ENCODE measurements around the gene CBLN3.

CBLN3 gene

DNA sequence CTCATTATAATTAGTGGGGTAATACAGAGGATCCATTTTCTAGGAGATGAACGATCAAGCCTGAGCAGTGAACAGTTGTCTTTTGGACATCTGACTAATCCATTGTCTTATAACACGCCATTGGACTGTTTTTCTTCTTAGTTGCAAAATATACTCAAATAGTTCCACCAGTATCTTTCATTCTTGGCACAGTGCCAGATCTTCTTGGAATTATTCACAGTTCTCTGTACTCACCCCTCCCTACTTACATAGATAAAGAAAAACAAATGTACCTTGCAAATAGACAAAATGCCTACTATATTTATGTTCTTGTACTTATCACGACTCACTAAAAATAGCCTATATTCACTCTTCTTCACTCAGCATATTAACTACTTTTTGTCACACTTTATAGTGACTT, 3.8 kb downstream of the CBLN3 start:
- no peak for DNase-seq (ENCODE audit: low spot score)

DNA sequence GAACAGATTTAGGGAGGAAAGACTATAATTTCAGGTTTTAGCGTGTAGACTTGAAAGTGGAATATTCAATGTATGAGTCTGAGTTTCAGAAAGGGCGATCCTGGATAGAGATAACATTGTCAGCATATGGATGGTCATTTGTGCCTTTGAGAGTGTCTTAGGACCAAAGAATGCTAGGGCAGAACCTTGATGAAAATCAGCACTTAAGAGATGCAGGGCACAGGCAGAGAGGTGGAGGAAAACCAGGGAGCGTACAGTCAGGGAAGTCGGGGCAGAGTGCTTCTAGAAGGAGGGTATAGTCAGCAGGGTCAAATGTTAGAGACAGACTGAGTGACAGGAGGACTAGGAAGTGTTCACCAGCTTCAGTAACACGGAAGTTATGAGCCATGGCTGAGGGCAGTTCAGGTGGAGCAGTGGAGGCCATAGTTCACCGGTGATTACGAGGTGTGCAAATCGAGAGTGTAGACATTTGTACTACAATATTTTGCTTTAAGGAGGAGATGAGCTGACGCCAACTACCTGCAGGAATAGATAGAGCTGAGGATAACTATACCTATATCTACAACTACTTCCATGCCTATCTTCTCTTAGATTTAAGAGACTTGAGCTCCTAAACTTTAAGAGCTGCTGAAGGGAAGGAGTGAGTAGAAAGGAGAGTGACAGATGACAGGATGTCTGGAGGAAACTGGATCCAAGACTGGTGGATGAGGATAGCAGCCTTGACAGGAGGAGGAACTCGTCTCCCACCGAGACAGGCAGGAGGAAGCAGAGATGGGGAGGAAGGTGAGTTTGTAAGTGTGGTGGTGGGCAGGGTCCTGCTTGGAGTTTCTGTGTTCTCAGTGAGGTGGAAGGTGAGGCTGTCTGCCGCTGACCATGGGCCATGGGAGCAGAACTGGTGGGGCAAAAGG, 6.5 kb downstream of the CBLN3 start:
- no peak for DNase-seq (ENCODE audit: low spot score)

DNA sequence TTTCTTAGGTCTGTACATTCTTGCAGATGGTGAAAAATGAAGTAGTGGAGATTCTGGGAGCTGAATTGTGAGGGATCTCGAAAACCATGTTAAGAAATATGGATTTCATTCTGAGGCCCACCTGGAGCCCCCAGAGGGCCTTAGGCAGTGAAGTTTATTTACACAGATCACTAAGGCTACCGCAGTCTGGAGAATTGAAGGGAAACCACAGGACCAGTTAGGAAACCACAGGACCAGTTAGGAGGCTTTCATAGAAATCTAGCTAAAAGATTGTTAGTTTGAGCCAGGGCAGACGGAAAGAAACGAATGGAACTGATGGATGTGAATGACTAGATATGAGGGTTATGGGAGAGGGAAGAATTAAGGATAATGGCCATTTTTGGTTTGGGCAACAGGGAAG, 7.2 kb downstream of the CBLN3 start:
- DNase-seq (ENCODE audit: low spot score), result no peak

DNA sequence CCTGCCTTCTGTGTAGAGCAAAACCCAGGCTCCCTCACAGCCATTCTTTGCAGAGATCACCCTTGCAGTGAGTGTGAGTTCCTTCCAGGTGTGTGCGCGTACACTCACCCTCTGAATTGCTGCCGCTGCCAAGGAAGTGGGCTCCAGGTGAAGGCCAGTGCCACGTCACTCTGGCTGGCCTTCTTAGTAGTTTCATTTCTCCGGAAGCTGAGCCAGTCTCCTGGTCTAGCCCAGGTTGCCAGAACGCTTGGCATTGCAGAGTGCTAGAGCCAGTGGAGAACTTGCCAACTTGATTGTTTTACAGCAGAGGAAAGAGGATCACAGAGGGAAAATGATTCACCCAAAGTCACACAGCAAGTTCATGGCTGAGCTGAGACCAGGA, 11.0 kb downstream of the CBLN3 start:
- DNase-seq (ENCODE audit: low spot score), result no peak

DNA sequence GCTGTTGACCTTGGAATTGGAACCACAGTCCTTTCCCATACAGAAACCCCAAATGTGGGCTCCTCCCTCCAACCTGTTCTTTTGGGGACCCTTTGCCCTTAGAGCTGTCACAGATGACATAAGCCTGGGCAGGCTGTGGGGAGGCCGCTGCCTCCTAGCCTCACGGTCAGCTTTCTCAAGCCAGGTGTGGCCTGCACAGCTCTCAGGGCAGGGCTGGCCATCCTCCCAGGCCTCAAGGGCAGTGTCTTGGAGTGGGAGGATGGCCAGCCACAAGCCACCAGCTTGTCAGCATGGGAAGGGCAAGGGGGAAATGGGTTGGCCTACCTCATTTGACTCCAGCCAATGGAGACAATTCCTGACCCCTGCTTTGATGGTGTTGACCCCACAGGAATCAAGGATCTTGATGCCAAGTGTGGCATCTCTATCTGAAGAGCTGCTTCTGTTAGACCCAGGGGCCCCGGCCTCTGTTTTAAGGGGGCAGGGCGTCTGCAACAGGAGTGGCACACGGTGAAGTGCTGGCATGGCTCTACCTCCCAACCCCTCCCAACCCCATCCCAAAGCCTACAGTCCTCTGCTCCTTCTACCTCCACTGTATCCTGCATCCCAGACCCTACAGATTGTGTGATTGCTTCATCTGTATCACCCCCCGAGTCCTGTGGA, 11.5 kb downstream of the CBLN3 start:
- no peak for DNase-seq (ENCODE audit: low spot score)

DNA sequence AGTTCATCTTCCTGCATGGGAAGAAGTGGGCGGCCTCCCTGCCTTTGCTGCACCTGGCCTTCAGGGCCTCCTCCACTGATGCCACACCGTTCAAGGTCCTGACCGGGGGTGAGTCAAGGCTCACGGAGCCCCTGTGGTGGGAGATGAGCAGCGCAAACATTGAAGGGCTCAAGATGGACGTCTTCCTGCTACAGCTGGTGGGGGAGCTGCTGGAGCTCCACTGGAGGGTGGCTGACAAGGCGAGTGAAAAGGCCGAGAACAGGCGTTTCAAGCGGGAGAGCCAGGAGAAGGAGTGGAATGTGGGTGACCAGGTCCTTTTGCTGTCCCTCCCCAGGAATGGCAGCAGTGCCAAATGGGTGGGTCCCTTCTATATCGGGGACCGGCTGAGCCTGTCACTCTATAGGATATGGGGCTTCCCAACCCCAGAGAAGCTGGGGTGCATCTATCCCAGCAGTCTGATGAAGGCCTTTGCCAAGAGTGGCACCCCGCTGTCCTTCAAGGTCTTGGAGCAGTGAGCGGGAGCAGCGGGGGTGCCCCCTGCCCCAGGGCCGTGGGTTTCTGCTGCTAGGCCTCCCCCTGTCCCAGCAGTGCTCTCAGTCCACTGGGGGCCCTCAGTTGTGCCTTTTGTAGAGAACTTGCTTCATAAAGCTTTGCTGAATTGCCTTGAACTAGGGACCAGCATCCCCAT, 12.4 kb downstream of the CBLN3 start:
- DNase-seq (ENCODE audit: low spot score), result no peak

DNA sequence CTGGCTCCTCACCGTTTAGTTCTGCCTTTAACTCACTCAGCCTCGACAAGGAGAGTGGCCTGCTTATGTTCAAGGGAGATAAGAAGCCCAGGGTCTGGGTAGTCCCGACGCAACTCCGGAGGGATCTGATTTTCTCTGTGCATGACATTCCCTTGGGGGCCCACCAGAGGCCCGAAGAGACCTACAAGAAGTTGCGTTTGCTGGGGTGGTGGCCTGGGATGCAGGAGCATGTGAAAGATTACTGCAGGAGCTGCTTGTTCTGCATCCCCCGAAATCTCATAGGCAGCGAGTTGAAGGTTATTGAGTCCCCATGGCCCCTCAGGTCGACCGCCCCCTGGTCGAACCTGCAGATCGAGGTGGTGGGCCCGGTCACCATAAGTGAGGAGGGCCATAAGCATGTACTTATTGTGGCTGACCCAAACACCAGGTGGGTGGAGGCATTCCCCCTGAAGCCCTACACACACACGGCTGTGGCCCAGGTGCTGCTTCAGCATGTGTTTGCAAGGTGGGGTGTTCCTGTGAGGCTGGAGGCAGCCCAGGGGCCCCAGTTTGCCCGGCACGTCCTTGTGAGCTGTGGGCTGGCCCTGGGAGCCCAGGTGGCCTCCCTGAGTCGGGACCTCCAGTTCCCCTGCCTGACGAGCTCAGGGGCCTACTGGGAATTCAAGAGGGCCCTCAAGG, 13.1 kb downstream of the CBLN3 start:
- no peak for DNase-seq (ENCODE audit: low spot score)

DNA sequence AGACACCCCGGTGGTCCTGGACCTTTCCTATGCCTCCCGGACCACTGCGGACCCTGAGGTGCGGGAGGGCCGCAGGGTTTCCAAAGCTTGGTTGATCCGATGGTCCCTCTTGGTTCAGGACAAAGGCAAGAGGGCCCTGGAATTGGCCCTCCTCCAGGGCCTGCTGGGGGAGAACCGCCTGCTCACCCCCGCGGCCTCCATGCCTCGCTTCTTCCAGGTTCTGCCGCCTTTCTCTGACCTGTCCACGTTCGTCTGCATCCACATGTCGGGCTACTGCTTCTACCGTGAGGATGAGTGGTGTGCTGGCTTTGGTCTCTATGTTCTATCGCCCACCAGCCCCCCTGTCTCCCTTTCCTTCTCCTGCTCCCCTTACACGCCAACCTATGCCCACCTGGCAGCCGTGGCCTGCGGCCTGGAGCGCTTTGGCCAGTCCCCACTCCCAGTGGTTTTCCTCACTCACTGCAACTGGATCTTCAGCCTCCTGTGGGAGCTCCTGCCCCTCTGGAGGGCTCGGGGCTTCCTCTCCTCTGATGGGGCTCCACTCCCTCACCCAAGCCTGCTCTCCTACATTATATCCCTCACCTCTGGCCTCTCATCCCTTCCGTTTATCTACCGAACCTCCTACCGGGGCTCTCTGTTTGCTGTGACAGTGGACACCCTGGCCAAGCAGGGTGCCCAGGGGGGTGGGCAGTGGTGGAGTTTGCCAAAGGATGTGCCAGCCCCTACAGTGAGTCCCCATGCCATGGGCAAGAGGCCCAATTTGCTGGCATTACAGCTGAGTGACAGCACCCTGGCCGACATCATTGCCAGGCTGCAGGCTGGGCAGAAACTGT, 13.8 kb downstream of the CBLN3 start:
- no peak for DNase-seq (ENCODE audit: low spot score)

DNA sequence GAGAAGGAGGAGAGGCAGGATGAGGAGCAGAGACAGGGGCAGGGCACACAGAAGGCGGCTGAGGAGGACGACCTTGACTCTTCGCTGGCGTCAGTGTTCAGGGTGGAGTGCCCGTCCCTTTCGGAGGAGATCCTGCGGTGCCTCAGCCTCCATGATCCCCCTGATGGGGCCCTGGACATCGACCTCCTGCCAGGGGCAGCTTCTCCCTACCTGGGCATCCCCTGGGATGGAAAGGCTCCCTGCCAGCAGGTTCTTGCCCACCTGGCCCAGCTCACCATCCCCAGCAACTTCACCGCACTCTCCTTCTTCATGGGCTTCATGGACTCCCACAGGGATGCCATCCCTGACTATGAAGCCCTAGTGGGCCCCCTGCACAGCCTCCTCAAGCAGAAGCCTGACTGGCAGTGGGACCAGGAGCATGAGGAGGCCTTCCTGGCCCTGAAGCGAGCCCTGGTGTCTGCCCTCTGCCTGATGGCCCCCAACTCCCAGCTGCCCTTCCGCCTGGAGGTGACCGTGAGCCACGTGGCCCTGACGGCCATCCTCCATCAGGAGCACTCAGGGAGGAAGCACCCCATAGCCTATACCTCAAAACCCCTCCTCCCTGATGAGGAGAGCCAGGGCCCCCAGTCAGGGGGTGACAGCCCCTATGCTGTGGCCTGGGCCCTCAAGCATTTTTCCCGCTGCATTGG, 14.6 kb downstream of the CBLN3 start:
- no peak for DNase-seq (ENCODE audit: low spot score)

DNA sequence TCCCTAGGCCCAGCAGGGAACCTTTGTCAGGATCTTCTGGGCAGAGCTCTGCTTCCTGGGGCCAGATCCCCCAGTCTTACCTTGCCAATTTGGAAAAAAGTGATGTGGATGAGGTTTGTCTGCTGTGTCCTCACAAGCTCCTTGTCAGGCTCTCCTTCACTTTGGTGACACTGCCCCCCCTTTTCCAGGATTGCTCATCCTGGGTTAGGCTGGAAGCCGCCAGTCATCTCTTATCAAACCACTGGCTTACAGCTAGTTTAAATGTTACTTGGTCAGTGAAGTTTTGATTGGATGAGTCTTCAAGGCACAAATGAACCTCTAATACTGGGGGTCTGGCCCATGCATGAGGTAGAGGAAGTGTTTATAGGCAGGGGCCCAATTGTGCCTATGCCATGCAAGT, 15.4 kb downstream of the CBLN3 start:
- no peak for DNase-seq (ENCODE audit: low spot score)

DNA sequence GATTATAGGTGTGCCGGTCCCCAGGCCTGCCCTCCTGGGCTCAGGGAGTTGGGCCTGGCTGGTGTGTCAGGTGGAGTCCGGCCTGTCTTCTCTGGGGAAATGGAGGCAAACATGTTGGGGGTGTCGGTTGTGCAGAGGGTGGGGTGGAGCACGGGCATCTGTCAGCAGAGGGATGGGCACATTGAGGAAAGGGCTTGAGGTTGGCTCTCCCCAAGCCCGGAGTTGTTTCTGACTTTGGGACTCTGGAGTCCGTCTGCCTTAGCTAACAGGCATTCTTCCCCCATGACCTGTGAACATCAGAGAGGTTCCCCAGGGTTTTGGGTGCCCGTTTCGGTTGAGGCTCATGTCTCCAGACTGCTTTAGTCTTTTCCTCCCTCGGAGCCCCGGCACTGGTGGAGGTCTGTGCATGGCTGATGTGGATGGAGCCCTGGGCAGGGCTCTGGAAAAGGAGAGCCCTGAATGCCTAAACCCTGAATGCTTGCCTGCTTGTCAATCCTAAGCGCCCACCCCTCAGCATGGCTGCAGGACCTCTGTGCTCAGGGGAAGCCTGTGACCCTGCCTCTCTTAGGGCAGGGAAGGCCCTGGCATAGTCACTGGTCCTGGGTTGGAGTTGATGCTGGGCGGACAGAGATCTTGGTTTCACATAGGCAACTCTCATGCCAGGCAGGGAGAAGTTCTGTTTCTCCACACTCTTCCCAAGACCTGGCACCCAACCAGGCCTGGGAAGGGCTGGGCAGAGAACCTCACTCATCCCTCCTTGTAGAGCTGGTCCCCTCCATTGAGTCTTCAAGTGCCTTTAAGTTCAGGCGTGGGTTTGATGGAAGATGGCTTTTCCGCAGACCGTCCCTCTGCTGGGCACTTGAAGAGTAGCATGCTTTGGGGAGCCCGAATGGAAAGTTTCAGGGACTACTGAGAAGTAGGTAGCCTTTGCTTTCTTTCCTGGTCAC, 17.8 kb downstream of the CBLN3 start:
- no peak for DNase-seq (ENCODE audit: low spot score)

DNA sequence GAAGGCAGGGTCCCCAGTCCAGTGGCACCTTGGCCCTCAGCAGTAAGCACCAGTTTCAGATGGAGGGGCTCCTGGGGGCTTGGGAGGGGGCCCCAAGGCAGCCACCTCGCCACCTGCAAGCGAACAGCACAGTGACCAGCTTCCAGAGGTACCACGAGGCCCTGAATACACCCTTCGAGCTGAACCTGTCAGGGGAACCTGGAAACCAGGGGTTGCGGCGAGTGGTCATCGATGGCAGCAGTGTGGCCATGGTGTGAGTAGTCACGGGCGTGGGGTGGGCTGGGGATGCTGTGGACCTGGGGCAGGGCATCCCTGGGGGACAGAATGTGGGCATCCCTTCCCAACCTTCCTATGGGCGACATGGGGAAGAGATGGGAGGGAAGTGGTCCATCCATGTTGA, 19.5 kb downstream of the CBLN3 start:
- DNase-seq (ENCODE audit: low spot score), result no peak

DNA sequence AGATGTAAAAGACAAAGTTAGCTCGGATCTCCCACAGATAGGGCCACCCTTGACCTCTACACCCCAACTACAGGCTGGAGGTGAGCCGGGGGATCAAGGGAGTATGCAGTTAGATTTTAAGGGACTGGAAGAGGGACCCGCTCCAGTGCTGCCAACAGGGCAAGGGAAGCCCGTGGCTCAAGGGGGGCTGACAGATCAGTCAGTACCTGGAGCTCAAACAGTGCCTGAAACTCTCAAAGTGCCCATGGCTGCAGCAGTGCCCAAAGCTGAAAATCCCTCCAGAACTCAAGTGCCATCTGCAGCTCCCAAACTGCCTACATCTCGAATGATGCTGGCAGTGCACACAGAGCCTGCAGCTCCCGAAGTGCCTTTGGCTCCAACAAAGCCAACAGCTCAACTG, 20.3 kb downstream of the CBLN3 start:
- no peak for DNase-seq (ENCODE audit: low spot score)

DNA sequence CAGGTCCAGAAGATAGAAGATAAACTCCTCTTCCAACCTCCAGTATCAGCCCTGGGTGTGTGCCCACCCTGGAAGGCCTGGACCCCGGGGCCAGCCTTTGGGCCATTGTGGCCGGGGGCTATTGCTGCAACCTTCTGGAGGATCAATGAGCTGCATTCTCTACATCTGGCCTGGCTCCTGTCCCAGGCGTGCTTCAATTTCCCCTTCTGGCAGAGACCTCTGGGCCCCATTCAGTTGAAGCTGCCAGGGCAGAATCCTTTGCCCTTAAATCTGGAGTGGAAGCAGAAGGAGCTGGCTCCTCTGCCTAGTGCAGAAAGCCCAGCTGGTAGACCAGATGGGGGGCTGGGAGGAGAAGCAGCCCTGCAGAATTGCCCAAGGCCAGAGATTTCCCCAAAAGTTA, 20.7 kb downstream of the CBLN3 start:
- DNase-seq (ENCODE audit: low spot score), result no peak

DNA sequence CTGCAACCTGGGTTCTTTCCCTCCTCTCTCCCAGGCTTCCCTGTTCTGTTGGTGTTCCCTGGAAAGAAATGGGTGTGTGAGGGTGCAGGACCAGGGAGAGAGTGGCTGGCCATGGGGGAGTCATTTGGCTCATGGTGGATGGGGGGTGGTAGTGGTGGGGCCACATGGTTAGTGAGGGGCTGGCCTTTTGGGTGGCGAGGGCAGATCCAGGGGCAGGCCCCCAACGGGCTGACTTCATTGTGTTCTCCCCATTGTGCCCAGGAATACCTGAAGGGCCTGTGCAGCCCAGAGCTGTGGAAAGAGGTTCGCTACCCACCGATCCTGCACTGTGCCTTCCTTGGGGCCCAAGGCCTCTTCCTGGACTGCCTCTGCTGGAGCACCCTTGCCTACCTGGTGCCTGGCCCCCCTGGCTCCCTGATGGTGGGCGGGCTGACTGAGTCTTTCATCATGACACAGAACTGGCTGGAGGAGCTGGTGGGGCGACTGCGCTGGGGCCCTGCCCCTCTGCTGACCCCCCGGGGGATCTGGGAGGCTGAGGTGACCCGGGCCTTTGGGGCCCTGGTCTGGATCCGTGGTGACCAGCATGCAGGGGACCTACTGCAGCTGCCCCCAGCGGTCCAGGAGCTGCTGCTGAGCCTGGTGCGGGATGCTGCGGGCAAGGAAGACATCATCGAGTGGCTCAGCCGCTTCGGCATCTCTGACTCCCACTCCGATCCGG, 21.7 kb downstream of the CBLN3 start:
- no peak for DNase-seq (ENCODE audit: low spot score)

DNA sequence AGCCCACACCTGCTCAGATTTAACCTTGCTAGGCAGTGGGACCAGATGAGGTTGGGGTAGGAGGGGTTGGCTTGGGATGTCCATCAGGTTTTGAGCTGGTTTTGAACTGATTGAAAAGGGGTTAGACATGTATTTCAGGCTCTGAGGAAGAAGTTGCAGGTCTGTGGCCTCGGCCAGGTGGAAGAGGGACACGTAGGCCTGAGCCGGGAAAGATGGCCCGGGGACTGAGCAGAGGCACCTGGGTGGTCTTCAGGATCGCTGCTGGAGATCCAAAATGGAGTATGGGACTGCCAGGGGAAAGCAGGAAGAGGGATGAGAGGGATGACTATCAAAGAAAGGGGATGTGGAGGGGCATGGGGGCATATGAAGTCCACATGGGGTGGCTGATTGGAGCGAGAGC, 23.1 kb downstream of the CBLN3 start:
- DNase-seq (ENCODE audit: low spot score), result no peak

DNA sequence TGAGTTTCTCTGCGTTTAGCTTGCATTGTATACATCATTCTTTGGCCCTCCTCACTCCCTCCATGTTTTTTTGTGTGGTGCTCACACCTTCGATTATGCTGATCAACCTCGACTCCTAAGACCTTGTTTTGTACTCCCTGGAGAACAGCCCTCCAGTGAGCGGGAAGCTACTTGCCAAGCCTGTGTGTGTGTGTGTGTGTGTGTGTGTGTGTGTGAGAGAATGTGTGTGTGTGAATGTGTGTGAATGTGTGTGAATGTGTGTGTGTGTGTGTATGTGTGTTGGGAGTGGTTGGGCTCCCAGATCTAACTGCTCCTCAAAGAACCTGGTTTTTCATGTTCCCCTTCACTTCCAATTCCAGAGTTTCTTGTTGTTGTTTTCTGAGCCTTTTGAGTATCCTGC, 24.7 kb downstream of the CBLN3 start:
- no peak for DNase-seq (ENCODE audit: low spot score)

DNA sequence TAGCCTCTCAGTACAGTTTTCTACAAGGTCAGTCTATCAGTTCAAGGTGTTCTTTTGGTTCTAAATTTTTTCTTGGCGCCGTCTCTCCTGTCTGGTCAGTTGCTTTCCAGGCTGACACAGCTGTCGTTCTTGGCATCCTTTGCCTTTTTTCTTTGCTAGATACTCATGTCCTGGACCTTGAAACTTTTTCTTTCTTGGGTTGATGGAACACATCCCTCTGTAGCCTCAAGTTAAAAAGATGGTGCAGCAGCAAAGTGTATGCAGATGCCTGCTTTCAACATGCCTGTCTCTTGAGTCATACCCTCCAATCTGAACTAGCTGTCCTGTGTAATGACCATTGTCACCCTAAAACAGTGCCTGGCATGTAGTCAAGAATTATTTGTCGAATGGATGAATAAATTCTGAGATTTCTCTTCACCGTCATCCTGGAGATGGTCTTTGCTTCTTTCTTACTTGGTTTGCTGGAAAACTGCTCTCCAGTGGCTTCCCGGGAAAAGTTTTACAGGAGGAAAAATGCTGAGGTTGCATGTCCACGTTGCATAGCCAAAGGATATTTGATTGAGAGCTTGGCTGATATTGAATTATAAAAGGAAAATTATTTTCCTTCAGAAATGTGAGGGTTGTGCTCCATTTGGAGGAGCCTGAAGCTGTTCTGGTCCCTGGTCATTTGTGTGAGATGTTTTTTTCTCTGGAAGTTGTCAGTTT, 26.0 kb downstream of the CBLN3 start:
- DNase-seq (ENCODE audit: low spot score), result peak; percentile 11
